Cardiac fibroblast (primary cell): ENCODE measurements around the gene ISX.

Experiments
- DNase-seq, 2 donors: peaks; one replicate each; pipeline versions ENCODE4 v3.0.0 to v3.0.0-alpha.2; 2010; ENCODE audit warnings: low read depth in 2 of 2
- H3K4me3 ChIP-seq, 2 donors: replicated peaks in 1 of 2; 1 replicate in 1 of 2; 2 replicates in 1 of 2; pipeline ENCODE4 v1.5.1; 2011; ENCODE audit warnings: low read depth in 2 of 2, low read length in 2 of 2, mild to moderate bottlenecking in 2 of 2, moderate library complexity in 1 of 2
- TF ChIP-seq, protein P1 (sequence below): IDR thresholded peaks from one replicate; pipeline ENCODE4 v1.5.1; 2011; ENCODE audit warnings: low read depth, mild to moderate bottlenecking, low read length, inconsistent platforms

The ISX gene

DNA sequence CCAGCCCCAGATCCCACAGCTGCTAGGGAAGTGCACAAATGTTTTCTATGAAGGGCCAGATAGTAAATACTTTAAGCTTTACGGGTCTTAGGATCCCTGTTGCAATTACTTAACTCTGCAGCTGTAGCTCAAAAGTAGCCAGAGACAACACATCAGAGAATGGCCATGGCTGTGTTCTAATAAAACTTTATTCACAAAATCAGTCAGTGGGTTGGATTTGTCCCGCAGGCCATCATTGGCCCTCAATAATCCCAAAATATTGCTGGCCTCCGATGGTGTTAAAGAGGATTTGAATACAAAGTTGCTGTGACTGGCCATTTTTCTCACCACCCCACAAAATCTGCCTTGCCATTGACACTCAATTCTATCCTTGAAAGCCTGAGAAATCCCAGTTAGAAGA lies 49.6 kb downstream of the ISX start:
- H3K4me3 ChIP-seq, result no peak overlapping the region
- no peak for DNase-seq
- TF ChIP-seq, protein P1, sequence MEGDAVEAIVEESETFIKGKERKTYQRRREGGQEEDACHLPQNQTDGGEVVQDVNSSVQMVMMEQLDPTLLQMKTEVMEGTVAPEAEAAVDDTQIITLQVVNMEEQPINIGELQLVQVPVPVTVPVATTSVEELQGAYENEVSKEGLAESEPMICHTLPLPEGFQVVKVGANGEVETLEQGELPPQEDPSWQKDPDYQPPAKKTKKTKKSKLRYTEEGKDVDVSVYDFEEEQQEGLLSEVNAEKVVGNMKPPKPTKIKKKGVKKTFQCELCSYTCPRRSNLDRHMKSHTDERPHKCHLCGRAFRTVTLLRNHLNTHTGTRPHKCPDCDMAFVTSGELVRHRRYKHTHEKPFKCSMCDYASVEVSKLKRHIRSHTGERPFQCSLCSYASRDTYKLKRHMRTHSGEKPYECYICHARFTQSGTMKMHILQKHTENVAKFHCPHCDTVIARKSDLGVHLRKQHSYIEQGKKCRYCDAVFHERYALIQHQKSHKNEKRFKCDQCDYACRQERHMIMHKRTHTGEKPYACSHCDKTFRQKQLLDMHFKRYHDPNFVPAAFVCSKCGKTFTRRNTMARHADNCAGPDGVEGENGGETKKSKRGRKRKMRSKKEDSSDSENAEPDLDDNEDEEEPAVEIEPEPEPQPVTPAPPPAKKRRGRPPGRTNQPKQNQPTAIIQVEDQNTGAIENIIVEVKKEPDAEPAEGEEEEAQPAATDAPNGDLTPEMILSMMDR, result no peak

DNA sequence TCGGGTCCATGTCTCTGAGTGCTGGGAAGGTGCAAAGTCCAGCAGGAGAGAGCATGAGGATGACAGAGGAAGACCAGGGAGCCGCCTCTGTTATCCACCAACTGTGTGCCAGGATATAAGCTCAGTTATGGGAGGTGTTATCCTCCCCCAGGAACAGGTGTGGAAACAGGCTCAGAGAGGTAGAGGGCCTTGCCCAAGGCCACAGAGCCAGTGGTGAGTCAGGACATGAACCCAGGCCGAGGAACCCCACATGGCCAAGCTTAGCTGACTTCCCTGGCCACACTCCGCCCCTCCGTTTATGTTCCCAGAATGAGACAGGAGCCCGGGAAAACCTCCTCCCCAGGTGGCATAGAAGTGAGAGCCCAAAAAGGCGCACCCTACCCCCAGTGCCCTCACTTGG lies 50.3 kb downstream of the ISX start:
- no peak for DNase-seq
- H3K4me3 ChIP-seq, result no peak overlapping the region
- TF ChIP-seq, protein P1, result no peak

DNA sequence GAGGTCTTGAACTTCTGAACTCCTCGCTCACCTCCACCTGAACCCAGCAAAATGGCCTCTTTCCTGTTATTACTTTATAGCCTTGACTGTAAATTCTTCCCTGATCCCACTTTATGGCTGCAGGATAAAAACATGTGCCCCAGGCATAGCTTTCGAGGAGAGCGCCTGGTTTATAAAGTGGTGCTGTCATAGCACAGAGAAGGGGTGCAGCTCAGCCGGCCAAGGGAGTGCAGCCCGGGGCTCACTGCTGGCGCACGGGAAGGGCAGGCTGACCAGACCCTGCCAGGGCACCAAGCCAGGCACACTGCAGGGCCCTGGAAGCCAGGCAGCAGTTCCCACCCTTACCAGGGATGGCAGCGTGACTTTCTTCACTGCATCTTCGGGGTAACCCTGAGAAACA lies 50.9 kb downstream of the ISX start:
- no peak for DNase-seq
- no peak overlapping the region for H3K4me3 ChIP-seq
- TF ChIP-seq, protein P1, result no peak

DNA sequence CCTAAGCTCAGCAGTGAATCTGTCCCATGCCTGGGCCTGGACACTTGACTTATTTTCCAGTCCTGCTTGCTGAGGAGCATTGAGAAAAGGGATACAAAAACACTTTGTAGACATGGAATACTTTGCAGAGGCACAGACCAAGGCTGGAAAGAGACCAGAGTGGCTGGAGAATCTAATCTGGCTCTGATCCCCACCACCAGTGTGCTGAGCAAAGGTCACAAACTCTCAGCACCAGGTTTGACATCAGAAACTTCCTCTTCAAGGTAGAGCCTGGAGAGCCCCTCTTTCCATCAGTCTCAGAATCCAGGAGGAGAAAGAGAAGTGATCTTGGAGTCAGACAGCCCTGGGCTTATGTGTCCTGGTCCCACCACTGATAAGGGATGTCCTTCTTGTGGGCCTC lies 53.5 kb downstream of the ISX start:
- H3K4me3 ChIP-seq, result no peak overlapping the region
- no peak for DNase-seq
- TF ChIP-seq, protein P1, result no peak

DNA sequence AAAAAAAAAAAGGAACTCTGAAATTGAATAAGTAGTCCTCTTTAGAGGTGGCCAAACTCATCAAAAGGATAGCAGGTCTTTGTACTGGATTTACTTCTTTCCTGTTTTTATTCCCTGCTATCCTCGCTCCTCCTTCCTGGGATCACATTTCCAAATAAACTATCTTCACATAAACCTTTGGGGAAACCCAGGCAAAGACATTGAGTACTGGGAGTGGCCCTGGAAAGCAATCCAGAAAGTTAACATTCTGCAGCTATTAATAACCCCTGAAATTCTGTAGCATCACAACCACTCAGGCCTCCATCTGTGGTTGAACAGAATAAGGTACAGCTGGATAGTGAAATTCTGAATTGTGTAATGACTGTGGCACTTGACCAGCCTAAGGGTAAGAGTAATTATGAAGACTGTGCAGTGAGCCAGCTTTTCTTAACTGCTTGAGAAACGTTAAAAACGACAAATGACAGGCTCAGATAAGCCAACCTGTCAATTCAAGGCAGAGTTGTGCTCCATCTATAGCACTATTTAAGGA lies 58.8 kb downstream of the ISX start:
- no peak for DNase-seq
- TF ChIP-seq, protein P1, result no peak
- no peak overlapping the region for H3K4me3 ChIP-seq

DNA sequence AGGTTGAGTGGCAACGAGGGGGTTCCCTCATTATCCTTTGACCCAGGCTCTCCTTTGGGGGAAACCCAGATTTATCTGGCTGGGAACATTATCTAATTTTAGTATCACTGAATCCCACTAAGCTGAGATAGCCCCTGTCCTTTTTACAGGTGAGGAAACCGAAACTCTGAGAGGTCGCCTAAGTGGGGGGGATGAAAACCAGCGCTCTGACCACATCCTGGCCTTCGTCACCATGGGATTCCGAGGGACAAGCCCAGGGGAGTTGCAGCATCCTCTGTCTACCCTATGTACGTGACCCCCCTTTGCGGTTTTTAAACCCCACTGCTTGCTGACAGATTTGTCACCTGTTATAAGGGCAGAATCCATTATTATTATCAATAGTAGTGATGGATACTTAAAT lies 61.0 kb downstream of the ISX start:
- TF ChIP-seq, protein P1, result no peak
- no peak for DNase-seq
- no peak overlapping the region for H3K4me3 ChIP-seq

DNA sequence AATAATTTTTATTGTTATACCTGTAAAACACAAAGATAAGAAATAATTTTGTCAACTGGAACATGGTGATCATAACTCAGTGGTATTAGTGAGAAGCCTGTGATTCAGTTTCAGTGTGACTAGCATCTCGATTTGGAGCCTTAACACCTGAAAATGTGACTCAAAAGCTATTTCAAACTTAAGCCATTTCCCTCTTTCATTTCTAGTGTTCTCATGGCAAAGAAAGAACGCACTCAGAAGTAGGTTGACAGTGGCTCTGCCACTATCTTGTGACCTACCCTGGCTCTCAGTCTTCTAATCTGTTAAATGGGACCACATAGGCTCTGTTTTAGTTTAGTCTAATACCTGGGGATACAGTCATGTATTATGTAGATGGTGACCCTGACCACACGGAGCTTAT lies 62.7 kb downstream of the ISX start:
- no peak overlapping the region for H3K4me3 ChIP-seq
- no peak for DNase-seq
- TF ChIP-seq, protein P1, result no peak
